Spinal cord (tissue), 10 donors: ENCODE data around the gene MAML3. TPM values are rescaled to one million over a fixed set of nuclear protein-coding genes. Genes with fewer than 3 reads are reported as not detected.

Source experiments
- DNase-seq, 6 donors: peaks; one replicate each; pipeline versions ENCODE4 v3.0.0 to v3.0.0-alpha.2; 2013 to 2015; ENCODE audit warnings: low spot score in 6 of 6, low read depth in 4 of 6
- H3K27ac ChIP-seq: one replicate; pipeline ENCODE4 v1.5.1; 2013; ENCODE audit warnings: low read depth, low read length, control low read depth
- H3K27me3 ChIP-seq: one replicate; pipeline ENCODE4 v1.6.1; 2013; ENCODE audit warnings: low read length; ENCODE audit not compliant: control insufficient read depth, insufficient read depth
- H3K36me3 ChIP-seq: one replicate; pipeline ENCODE4 v1.6.1; 2013; ENCODE audit warnings: low read length; ENCODE audit not compliant: control insufficient read depth, insufficient read depth
- H3K4me1 ChIP-seq: one replicate; pipeline ENCODE4 v1.6.1; 2013; ENCODE audit warnings: low read length; ENCODE audit not compliant: control insufficient read depth, insufficient read depth
- H3K4me3 ChIP-seq: one replicate; pipeline ENCODE4 v1.5.1; 2013; ENCODE audit warnings: low read depth, low read length, control low read depth
- H3K9me3 ChIP-seq: one replicate; pipeline ENCODE4 v1.6.1; 2013; ENCODE audit warnings: low read length; ENCODE audit not compliant: control insufficient read depth, insufficient read depth
- WGBS: methylation state at CpG from one replicate; pipeline ENCODE4 v1.1.5; 2013; ENCODE audit warnings: missing lambda C conversion rate; ENCODE audit not compliant: insufficient coverage; 5-methylcytosine and 5-hydroxymethylcytosine counted together
- polyA plus RNA-seq, 2 donors: library from polyadenylated mRNA; unstranded; fragments of 120-200 nt; gene quantifications; one replicate each; pipeline ENCODE4 v1.2.1, GENCODE V29; 2013; ENCODE audit not compliant: insufficient read length in 2 of 2
- total RNA-seq, 2 donors: library from RNA; depleted of rRNA in 1 of 2; stranded (reverse); fragments of 120-200 nt in 1 of 2; fragments of >200 nt in 1 of 2; gene quantifications; one replicate each; pipeline versions ENCODE4 v1.2.3 to v1.2.4, GENCODE V29; 2013 to 2014
- donor health status: healthy.

MAML3 gene
- total and polyA plus RNA-seq, 4 donors, result 6.0 to 11.0 (median 8.2) TPM

DNA sequence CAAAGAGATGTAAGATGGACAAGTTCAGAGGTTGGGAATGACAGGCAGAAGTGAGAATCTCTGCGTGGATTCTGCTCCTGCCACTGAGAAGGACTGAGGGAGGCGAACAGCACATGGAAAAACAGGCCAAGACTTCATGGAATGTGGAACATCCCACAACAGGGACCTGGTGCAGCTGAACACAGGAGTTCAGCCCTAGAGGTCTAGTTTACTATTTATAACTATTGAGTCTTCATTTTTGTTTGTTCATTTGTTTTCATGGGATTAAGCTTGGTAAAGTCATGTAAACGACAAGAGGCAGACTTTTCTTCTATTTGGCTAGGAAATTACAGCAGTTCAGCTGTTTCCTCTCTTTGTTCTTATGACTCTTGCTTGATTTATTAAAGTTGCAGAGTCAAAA is 234.5 kb downstream of the MAML3 start:
- DNase-seq, result no peak
- H3K4me1 ChIP-seq, result peaks cover 22% of the 10 kb centered on the region
- no peak overlapping the region for H3K4me3 ChIP-seq
- H3K36me3 ChIP-seq, result no peaks in the 10 kb centered on the region
- WGBS, result 44% methylated on average over 2 of the region's 3 CpGs
- peak overlapping the region; percentile 58 for H3K27ac ChIP-seq
- no peaks in the 10 kb centered on the region for H3K9me3 ChIP-seq
- no peaks in the 10 kb centered on the region for H3K27me3 ChIP-seq

DNA sequence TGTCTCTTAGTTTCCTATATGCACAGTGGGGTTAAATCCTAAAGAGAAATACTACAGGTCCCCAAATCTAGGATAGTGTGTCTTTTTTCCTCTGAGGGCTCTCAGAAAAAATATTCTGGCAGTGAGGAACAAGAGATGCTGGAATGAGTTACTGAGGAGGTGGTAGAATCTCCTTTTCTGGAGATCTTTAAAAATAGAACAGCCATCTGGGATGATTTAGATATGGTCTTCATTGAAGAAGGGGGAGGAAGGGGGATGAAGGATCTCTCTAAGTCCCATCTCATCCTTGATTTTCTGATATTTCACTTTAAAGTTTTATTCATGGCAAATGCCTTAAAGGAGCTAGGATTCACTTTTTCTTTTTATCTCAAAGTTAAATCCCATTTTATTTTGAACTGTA is 235.0 kb downstream of the MAML3 start:
- no peaks in the 10 kb centered on the region for H3K36me3 ChIP-seq
- H3K9me3 ChIP-seq, result no peaks in the 10 kb centered on the region
- H3K4me3 ChIP-seq, result no peak overlapping the region
- peaks cover 22% of the 10 kb centered on the region for H3K4me1 ChIP-seq
- peak overlapping the region; percentile 58 for H3K27ac ChIP-seq
- H3K27me3 ChIP-seq, result no peaks in the 10 kb centered on the region
- peak in 1 of 6 donors; percentile 70 for DNase-seq

- H3K27me3 ChIP-seq, result no peaks in the 10 kb centered on the region
- H3K9me3 ChIP-seq, result no peaks in the 10 kb centered on the region
- no peaks in the 10 kb centered on the region for H3K36me3 ChIP-seq
- H3K27ac ChIP-seq, result peak overlapping the region; percentile 58
- no peak for DNase-seq
- no peak overlapping the region for H3K4me3 ChIP-seq
- peaks cover 22% of the 10 kb centered on the region for H3K4me1 ChIP-seq
- 92% methylated on average over 4 of the region's 7 CpGs for WGBS
Measured at GRCh38 chr4:139918591-139918990, 235.4 kb downstream of the MAML3 start.

DNA sequence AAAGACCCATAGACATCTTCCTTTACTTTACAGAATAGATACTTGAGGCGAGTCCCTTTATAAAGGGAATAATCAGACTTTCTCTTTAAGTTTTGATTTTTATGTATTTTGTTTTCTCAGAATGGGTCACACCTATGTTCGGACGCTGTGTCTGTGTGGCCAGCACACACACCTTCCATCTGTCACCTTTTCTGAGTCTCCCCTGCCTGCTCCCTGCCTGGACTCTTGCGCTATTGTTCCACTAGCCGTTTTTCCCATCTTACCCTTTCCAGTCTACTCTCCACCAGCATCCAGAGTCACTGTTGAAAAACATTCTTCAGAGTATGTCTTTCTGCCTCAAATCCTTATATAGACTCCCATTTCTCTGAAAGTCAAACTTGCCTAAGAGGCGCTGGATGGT is 236.1 kb downstream of the MAML3 start:
- 92% methylated on average over 5 of the region's 6 CpGs for WGBS
- H3K4me3 ChIP-seq, result no peak overlapping the region
- H3K27ac ChIP-seq, result no peak overlapping the region
- H3K36me3 ChIP-seq, result no peaks in the 10 kb centered on the region
- H3K9me3 ChIP-seq, result no peaks in the 10 kb centered on the region
- peaks cover 20% of the 10 kb centered on the region for H3K4me1 ChIP-seq
- DNase-seq, result no peak
- H3K27me3 ChIP-seq, result no peaks in the 10 kb centered on the region

DNA sequence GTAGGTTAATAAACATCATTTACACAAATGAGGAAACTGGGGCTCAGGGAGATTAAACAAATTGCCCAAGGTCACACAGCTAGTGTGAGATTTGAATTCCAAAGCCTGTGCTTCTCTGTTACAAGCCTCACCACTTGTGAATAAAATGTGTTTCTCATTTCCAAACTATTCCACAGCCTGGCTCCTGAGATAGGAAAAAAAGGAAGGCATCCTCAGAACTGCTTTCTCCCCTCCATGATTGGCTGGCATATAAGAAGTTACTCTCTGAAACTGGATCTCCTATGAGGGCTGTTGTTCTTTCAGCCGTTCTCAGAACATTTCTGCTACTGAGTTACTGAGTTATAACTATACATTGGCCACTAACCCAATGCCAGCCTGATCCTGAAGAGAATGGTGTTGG is 237.9 kb downstream of the MAML3 start:
- Histone ChIP-seq H3K27me3 (no peaks in the 10 kb centered on the region), H3K9me3 (no peaks in the 10 kb centered on the region), H3K4me3 (no peak overlapping the region), H3K4me1 (peaks cover 6% of the 10 kb centered on the region), H3K27ac (no peak overlapping the region), H3K36me3 (no peaks in the 10 kb centered on the region)
- no CpG with 5 or more reads among the region's 1 CpG for WGBS
- DNase-seq, result peak in 2 of 6 donors; percentile 43 to 44

GRCh38 chr4:139915037-139915436 is 238.9 kb downstream of the MAML3 start:
- DNase-seq, result peak in 2 of 6 donors; percentile 32 to 59
- Histone ChIP-seq H3K4me3 (no peak overlapping the region), H3K9me3 (no peaks in the 10 kb centered on the region), H3K27me3 (no peaks in the 10 kb centered on the region), H3K36me3 (no peaks in the 10 kb centered on the region), H3K27ac (no peak overlapping the region), H3K4me1 (no peaks in the 10 kb centered on the region)
- no CpG with 5 or more reads among the region's 2 CpGs for WGBS

GRCh38 chr4:139913995-139914598 is 239.9 kb downstream of the MAML3 start:
- Histone ChIP-seq H3K27me3 (no peaks in the 10 kb centered on the region), H3K4me1 (no peaks in the 10 kb centered on the region), H3K36me3 (no peaks in the 10 kb centered on the region), H3K4me3 (no peak overlapping the region), H3K9me3 (no peaks in the 10 kb centered on the region), H3K27ac (no peak overlapping the region)
- no CpG with 5 or more reads among the region's 5 CpGs for WGBS
- peak in 1 of 6 donors; percentile 31 for DNase-seq

GRCh38 chr4:139913398-139913990 is 240.5 kb downstream of the MAML3 start:
- Histone ChIP-seq H3K27ac (no peak overlapping the region), H3K9me3 (no peaks in the 10 kb centered on the region), H3K4me3 (no peak overlapping the region), H3K4me1 (no peaks in the 10 kb centered on the region), H3K27me3 (no peaks in the 10 kb centered on the region), H3K36me3 (no peaks in the 10 kb centered on the region)
- DNase-seq, result peak in 2 of 6 donors; percentile 24 to 60
- WGBS, result 50% methylated on average over 4 of the region's 8 CpGs

DNA sequence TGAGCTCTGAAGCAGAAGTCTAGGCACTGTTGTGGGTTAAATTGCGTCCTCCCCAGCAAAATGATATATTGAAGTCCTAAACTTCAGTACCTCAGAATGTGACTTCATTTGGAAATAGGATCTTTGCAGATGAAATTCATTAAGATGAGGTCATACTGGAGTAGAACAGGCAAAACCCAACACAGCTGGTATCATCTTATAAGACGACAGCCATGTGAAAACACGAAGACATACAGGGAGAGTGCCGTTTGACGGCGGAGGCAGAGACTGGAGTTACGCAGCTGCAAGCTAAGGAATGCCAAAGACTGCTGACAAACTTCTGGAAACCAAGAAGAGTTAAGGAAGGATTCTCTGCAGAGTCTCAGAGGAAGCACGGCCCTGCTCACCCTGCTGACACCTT is 241.5 kb downstream of the MAML3 start:
- no peaks in the 10 kb centered on the region for H3K4me1 ChIP-seq
- H3K27me3 ChIP-seq, result no peaks in the 10 kb centered on the region
- no peak for DNase-seq
- no peak overlapping the region for H3K4me3 ChIP-seq
- WGBS, result 82% methylated on average over 7 of the region's 8 CpGs
- H3K9me3 ChIP-seq, result no peaks in the 10 kb centered on the region
- no peaks in the 10 kb centered on the region for H3K36me3 ChIP-seq
- H3K27ac ChIP-seq, result no peak overlapping the region

- Histone ChIP-seq H3K36me3 (no peaks in the 10 kb centered on the region), H3K27me3 (no peaks in the 10 kb centered on the region), H3K9me3 (no peaks in the 10 kb centered on the region), H3K27ac (no peak overlapping the region), H3K4me3 (no peak overlapping the region), H3K4me1 (no peaks in the 10 kb centered on the region)
- WGBS, result 90% methylated on average over 2 of the region's 3 CpGs
- no peak for DNase-seq
Measured at GRCh38 chr4:139910106-139910505, 243.9 kb downstream of the MAML3 start.
